ENCODE data around the gene ENO3. TPM values are rescaled to one million over a fixed set of nuclear protein-coding genes. Genes with fewer than 3 reads are reported as not detected.

ENO3 gene
- total RNA-seq, 2 experiments from 2014 or later = 17.2 to 20.5 TPM

- Histone ChIP-seq H3K36me3 (ENCODE audit: insufficient read depth, low read length) (peaks cover 51% of the 10 kb centered on the region), H3K27ac (ENCODE audit: low read depth in 1 of 2, low read length in 2 of 2) (peak overlapping the region; percentile 61 to 98), H3K9me3 (ENCODE audit: control insufficient read depth in 1 of 2, insufficient read depth in 1 of 2, low read length in 2 of 2) (peaks cover 0 to 3% of the 10 kb centered on the region in 2 experiments), H3K4me3 (ENCODE audit: low read length) (peak overlapping the region; percentile 99), H3K4me1 (ENCODE audit: insufficient read depth, low read length) (peaks cover 72% of the 10 kb centered on the region), H3K27me3 (ENCODE audit: control insufficient read depth in 1 of 2, insufficient read depth in 2 of 2, low read length in 2 of 2) (no peaks in the 10 kb centered on the region)
- intact Hi-C loops (cut with DNase I, micrococcal nuclease) = loop anchor here in 1 of 2 experiments (5.0 kb wide), 2 partner anchors 42 to 43 kb away; partner anchors contain the start of genes CAMTA2 and CHRNE
- Mint-ChIP-seq H3K4me3 (peak overlapping the region; percentile 99), H3K27ac (peak overlapping the region; percentile 90), H3K36me3 (ENCODE audit: low read depth) (peaks cover 83% of the 10 kb centered on the region), H3K27me3 (no peaks in the 10 kb centered on the region), H3K9me3 (no peaks in the 10 kb centered on the region), H3K4me1 (ENCODE audit: low read depth) (peaks cover 74% of the 10 kb centered on the region)
- POLR2A ChIA-PET = interaction anchor here (1.0 to 13.9 kb wide), 7 partner anchors 23 to 98 kb away, joined by 3 to 350 read pairs (median 3); partner anchors contain the start of genes C17orf107, CHRNE and SPAG7
- DNase-seq = peak in 11 of 14 experiments; percentile 33 to 87 (median 51)
- ATAC-seq (ENCODE audit: poor library complexity) = peak; percentile 24
- TF ChIP-seq CTCF (IDR thresholded peaks at IDR 0.05) = no peak
- CTCF ChIA-PET = no interaction called here
Measured at GRCh38 chr17:4944163-4944553, 6.8 kb upstream of the ENO3 start.

DNA sequence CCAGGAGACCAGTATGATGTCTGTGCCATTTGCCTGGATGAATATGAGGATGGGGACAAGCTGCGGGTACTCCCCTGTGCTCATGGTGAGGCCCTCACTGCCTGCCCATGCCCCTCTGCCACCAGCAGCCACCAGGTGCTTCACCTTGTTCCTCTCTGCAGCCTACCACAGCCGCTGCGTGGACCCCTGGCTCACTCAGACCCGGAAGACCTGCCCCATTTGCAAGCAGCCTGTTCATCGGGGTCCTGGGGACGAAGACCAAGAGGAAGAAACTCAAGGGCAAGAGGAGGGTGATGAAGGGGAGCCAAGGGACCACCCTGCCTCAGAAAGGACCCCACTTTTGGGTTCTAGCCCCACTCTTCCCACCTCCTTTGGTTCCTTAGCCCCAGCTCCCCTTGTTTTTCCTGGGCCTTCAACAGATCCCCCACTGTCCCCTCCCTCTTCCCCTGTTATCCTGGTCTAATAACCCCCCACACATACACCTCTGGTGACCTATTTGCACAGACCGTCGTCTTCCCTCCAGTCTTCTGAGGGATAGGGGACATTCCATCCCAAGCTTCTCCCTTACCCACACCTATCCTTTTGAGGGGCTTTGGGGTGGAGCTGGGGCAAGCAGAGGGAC lies 6.3 kb upstream of the ENO3 start:
- no peaks in the 10 kb centered on the region for H3K27me3 ChIP-seq (ENCODE audit: control insufficient read depth in 1 of 2, insufficient read depth in 2 of 2, low read length in 2 of 2)
- peaks cover 51% of the 10 kb centered on the region for H3K36me3 ChIP-seq (ENCODE audit: insufficient read depth, low read length)
- peaks cover 80% of the 10 kb centered on the region for H3K36me3 Mint-ChIP-seq (ENCODE audit: low read depth)
- H3K27ac Mint-ChIP-seq = peak overlapping the region; percentile 90
- peak overlapping the region; percentile 99 for H3K4me3 Mint-ChIP-seq
- no peak for ATAC-seq (ENCODE audit: poor library complexity)
- ChIA-PET POLR2A (interaction anchor here (0.9 to 13.9 kb wide), 8 partner anchors 10 to 97 kb away, joined by 3 to 350 read pairs (median 4); partner anchors contain the start of genes C17orf107, CHRNE, INCA1 and KIF1C), CTCF (no interaction called here)
- intact Hi-C loops (cut with DNase I, micrococcal nuclease) = loop anchor here (5.0 kb wide), 4 partner anchors 42 to 232 kb away; partner anchors contain the start of genes ARRB2 (in 2 of the 2), CAMTA2 (in 1 of the 2) and CHRNE (in 1 of the 2)
- H3K9me3 ChIP-seq (ENCODE audit: control insufficient read depth in 1 of 2, insufficient read depth in 1 of 2, low read length in 2 of 2) = peaks cover 0 to 3% of the 10 kb centered on the region in 2 experiments
- no peak for TF ChIP-seq CTCF (IDR thresholded peaks at IDR 0.05)
- peaks cover 71% of the 10 kb centered on the region for H3K4me1 Mint-ChIP-seq (ENCODE audit: low read depth)
- DNase-seq = peak in 2 of 14 experiments; percentile 26 to 41
- peaks cover 67% of the 10 kb centered on the region for H3K4me1 ChIP-seq (ENCODE audit: insufficient read depth, low read length)
- no peaks in the 10 kb centered on the region for H3K27me3 Mint-ChIP-seq
- no peaks in the 10 kb centered on the region for H3K9me3 Mint-ChIP-seq
- peak overlapping the region; percentile 99 for H3K4me3 ChIP-seq (ENCODE audit: low read length)
- peak overlapping the region; percentile 61 to 98 for H3K27ac ChIP-seq (ENCODE audit: low read depth in 1 of 2, low read length in 2 of 2)

- Mint-ChIP-seq H3K4me3 (peak overlapping the region; percentile 99), H3K27me3 (no peaks in the 10 kb centered on the region), H3K36me3 (ENCODE audit: low read depth) (peaks cover 75% of the 10 kb centered on the region), H3K9me3 (no peaks in the 10 kb centered on the region), H3K4me1 (ENCODE audit: low read depth) (peaks cover 69% of the 10 kb centered on the region), H3K27ac (peak overlapping the region; percentile 90)
- POLR2A ChIA-PET = interaction anchor here (0.9 to 13.9 kb wide), 9 partner anchors 9 to 104 kb away, joined by 3 to 350 read pairs (median 5); partner anchors contain the start of genes C17orf107, CHRNE, INCA1 and KIF1C
- TF ChIP-seq CTCF (IDR thresholded peaks at IDR 0.05) = no peak
- DNase-seq (peak; percentile 31 to 87 (median 74)), ATAC-seq (ENCODE audit: poor library complexity) (peak; percentile 17)
- intact Hi-C loops (cut with DNase I, micrococcal nuclease) = loop anchor here (5.0 kb wide), 2 partner anchors 102 to 233 kb away; partner anchors contain the start of gene ARRB2 (in 2 of the 2)
- H3K4me1 ChIP-seq (ENCODE audit: insufficient read depth, low read length) = peaks cover 70% of the 10 kb centered on the region
- peak overlapping the region; percentile 61 to 98 for H3K27ac ChIP-seq (ENCODE audit: low read depth in 1 of 2, low read length in 2 of 2)
- peak overlapping the region; percentile 99 for H3K4me3 ChIP-seq (ENCODE audit: low read length)
- peaks cover 51% of the 10 kb centered on the region for H3K36me3 ChIP-seq (ENCODE audit: insufficient read depth, low read length)
- H3K9me3 ChIP-seq (ENCODE audit: control insufficient read depth in 1 of 2, insufficient read depth in 1 of 2, low read length in 2 of 2) = peaks cover 0 to 3% of the 10 kb centered on the region in 2 experiments
- H3K27me3 ChIP-seq (ENCODE audit: control insufficient read depth in 1 of 2, insufficient read depth in 2 of 2, low read length in 2 of 2) = no peaks in the 10 kb centered on the region
- CTCF ChIA-PET = interaction anchor here (0.7 to 2.3 kb wide), 2 partner anchors 22 to 42 kb away, joined by 3 to 7 read pairs; partner anchors contain the start of genes CHRNE and SPAG7
Measured at GRCh38 chr17:4945176-4945943, 5.6 kb upstream of the ENO3 start.
